Endodermal cell (in vitro differentiated cells): ENCODE data around the gene UGT1A3. TPM values are rescaled to one million over a fixed set of nuclear protein-coding genes. Genes with fewer than 3 reads are reported as not detected.

Experiments used
- DNase-seq: peaks from one replicate; pipeline ENCODE4 v3.0.0-alpha.2; 2017
- H3K27ac ChIP-seq: 2 replicates; pipeline ENCODE4 v1.5.1; 2013; ENCODE audit warnings: mild to moderate bottlenecking, low read depth, low read length, moderate library complexity
- H3K27me3 ChIP-seq: 2 replicates; pipeline ENCODE4 v1.6.1; 2013; ENCODE audit warnings: mild to moderate bottlenecking, low read length, moderate library complexity; ENCODE audit not compliant: insufficient read depth, control insufficient read depth, poor library complexity, severe bottlenecking
- H3K36me3 ChIP-seq: 2 replicates; pipeline ENCODE4 v1.7.0; 2013; ENCODE audit warnings: mild to moderate bottlenecking, low read length, moderate library complexity; ENCODE audit not compliant: control insufficient read depth, insufficient read depth
- H3K4me1 ChIP-seq: one replicate; pipeline ENCODE4 v1.7.0; 2013; ENCODE audit warnings: low read length; ENCODE audit not compliant: control insufficient read depth, insufficient read depth
- H3K4me3 ChIP-seq: 2 replicates; pipeline ENCODE4 v1.5.1; 2013; ENCODE audit warnings: mild to moderate bottlenecking, low read length, moderate library complexity
- H3K9ac ChIP-seq: 2 replicates; pipeline ENCODE4 v1.6.1; 2013; ENCODE audit warnings: mild to moderate bottlenecking, low read length, moderate library complexity; ENCODE audit not compliant: poor library complexity, severe bottlenecking; ENCODE audit errors: extremely low read depth
- H3K9me3 ChIP-seq: 2 replicates; pipeline ENCODE4 v1.6.1; 2013; ENCODE audit warnings: mild to moderate bottlenecking, low read length, moderate library complexity; ENCODE audit not compliant: control insufficient read depth
- H3K27ac Mint-ChIP-seq: 2 replicates; pipeline ENCODE4 v1.8.0; 2020; ENCODE audit warnings: mixed read lengths
- H3K27me3 Mint-ChIP-seq: 2 replicates; pipeline ENCODE4 v1.8.0; 2021; ENCODE audit warnings: mild to moderate bottlenecking, mixed read lengths; ENCODE audit not compliant: insufficient read depth
- H3K36me3 Mint-ChIP-seq: 2 replicates; pipeline ENCODE4 v1.8.0; 2020; ENCODE audit warnings: low read depth, mixed read lengths
- H3K4me1 Mint-ChIP-seq: 2 replicates; pipeline ENCODE4 v1.8.0; 2020; ENCODE audit warnings: mixed read lengths
- H3K4me3 Mint-ChIP-seq: 2 replicates; pipeline ENCODE4 v1.8.0; 2020; ENCODE audit warnings: mild to moderate bottlenecking, moderate library complexity, mixed read lengths
- H3K9me3 Mint-ChIP-seq: 2 replicates; pipeline ENCODE4 v1.8.0; 2020; ENCODE audit warnings: mild to moderate bottlenecking, mixed read lengths
- CTCF ChIP-seq: fragments of 200-600 bp; sonication (generic); conservative IDR thresholded peaks from 2 replicates; pipeline ENCODE4 v1.5.0; 2021; ENCODE audit warnings: antibody characterized with exemption, mild to moderate bottlenecking
- WGBS, 2 experiments: methylation state at CpG; one replicate each; pipeline versions ENCODE4 v1.1.5 to v1.1.7; 2013; ENCODE audit warnings: missing lambda C conversion rate in 2 of 2, mixed read lengths in 1 of 2; ENCODE audit not compliant: insufficient coverage in 1 of 2, insufficient read length in 1 of 2; 5-methylcytosine and 5-hydroxymethylcytosine counted together
- total RNA-seq, 2 donors: library from RNA; stranded (reverse); fragmentation: NEBNext Ultra II Directional in 1 of 2; extraction: Animal tissue kit (Norgen Biotek cat#: 25700) in 1 of 2; gene quantifications; 2 replicates in 1 of 2; 3 replicates in 1 of 2; pipeline ENCODE4 v1.2.1, GENCODE V29; 2021

The UGT1A3 gene
- total RNA-seq, 2 donors from 2014 or later = not detected

- H3K9me3 Mint-ChIP-seq = no peaks in the 10 kb centered on the region
- peaks cover 8% of the 10 kb centered on the region for H3K27me3 Mint-ChIP-seq
- no peaks in the 10 kb centered on the region for H3K4me1 Mint-ChIP-seq
- DNase-seq = peak; percentile 13
- H3K4me3 ChIP-seq = no peak overlapping the region
- 92 to 100% methylated on average over 3 of the region's 3 CpGs for WGBS, 2 experiments
- TF ChIP-seq CTCF = no peak
- no peak overlapping the region for H3K27ac Mint-ChIP-seq
- no peaks in the 10 kb centered on the region for H3K4me1 ChIP-seq
- no peaks in the 10 kb centered on the region for H3K9me3 ChIP-seq
- no peak overlapping the region for H3K4me3 Mint-ChIP-seq
- H3K27ac ChIP-seq = no peak overlapping the region
- no peaks in the 10 kb centered on the region for H3K27me3 ChIP-seq
- H3K9ac ChIP-seq = no peak overlapping the region
- no peaks in the 10 kb centered on the region for H3K36me3 ChIP-seq
- H3K36me3 Mint-ChIP-seq = no peaks in the 10 kb centered on the region
These were observed 84.6 kb downstream of the UGT1A3 start for GRCh38 chr2:233813236-233814055.

GRCh38 chr2:233814056-233814835 is 85.4 kb downstream of the UGT1A3 start:
- peak; percentile 15 for TF ChIP-seq CTCF
- H3K36me3 ChIP-seq = no peaks in the 10 kb centered on the region
- no peaks in the 10 kb centered on the region for H3K9me3 ChIP-seq
- 86% methylated on average over 2 of the region's 2 CpGs; no CpG with 5 or more reads in 1 of the 2 experiments for WGBS, 2 experiments
- H3K9ac ChIP-seq = no peak overlapping the region
- Mint-ChIP-seq H3K9me3 (no peaks in the 10 kb centered on the region), H3K27ac (no peak overlapping the region), H3K4me1 (no peaks in the 10 kb centered on the region), H3K4me3 (no peak overlapping the region), H3K36me3 (no peaks in the 10 kb centered on the region), H3K27me3 (peaks cover 8% of the 10 kb centered on the region)
- H3K4me3 ChIP-seq = no peak overlapping the region
- no peaks in the 10 kb centered on the region for H3K4me1 ChIP-seq
- DNase-seq = peak; percentile 57
- H3K27ac ChIP-seq = no peak overlapping the region
- H3K27me3 ChIP-seq = no peaks in the 10 kb centered on the region

GRCh38 chr2:233815861-233816260 is 87.0 kb downstream of the UGT1A3 start:
- Histone ChIP-seq H3K27me3 (no peaks in the 10 kb centered on the region), H3K4me3 (no peak overlapping the region)

More at GRCh38 chr2:233815861-233816260, 87.0 kb downstream of the UGT1A3 start:
- Histone ChIP-seq H3K9ac (no peak overlapping the region), H3K4me1 (no peaks in the 10 kb centered on the region), H3K36me3 (no peaks in the 10 kb centered on the region), H3K27ac (no peak overlapping the region), H3K9me3 (no peaks in the 10 kb centered on the region)
- DNase-seq = no peak
- TF ChIP-seq CTCF = no peak
- no peak overlapping the region for H3K27ac Mint-ChIP-seq
- 75 to 93% methylated on average over 1 to 6 of the region's 6 CpGs for WGBS, 2 experiments
- H3K4me1 Mint-ChIP-seq = no peaks in the 10 kb centered on the region
- H3K9me3 Mint-ChIP-seq = no peaks in the 10 kb centered on the region
- no peaks in the 10 kb centered on the region for H3K36me3 Mint-ChIP-seq
- H3K27me3 Mint-ChIP-seq = peaks cover 3% of the 10 kb centered on the region
- H3K4me3 Mint-ChIP-seq = no peak overlapping the region
